WTC11 (cell line): ENCODE results near the gene BIVM.

Source experiments
- FOXP1 ChIP-seq: sonication (generic); formaldehyde crosslinking; IDR thresholded peaks from 2 replicates; pipeline ENCODE4 v1.8.0; 2022; ENCODE audit warnings: missing genetic modification reagents, mild to moderate bottlenecking, moderate library complexity, borderline replicate concordance
- OVOL2 ChIP-seq: fragments of 250-450 bp; sonication (Bioruptor Pico); IDR thresholded peaks from 2 replicates; pipeline ENCODE4 v1.9.0; 2021; ENCODE audit warnings: mild to moderate bottlenecking, borderline replicate concordance
- TF ChIP-seq, protein P1 (sequence below): fragments of 200-600 bp; IDR thresholded peaks from 2 replicates; pipeline ENCODE4 v1.8.0; 2022; ENCODE audit warnings: antibody characterized with exemption

DNA sequence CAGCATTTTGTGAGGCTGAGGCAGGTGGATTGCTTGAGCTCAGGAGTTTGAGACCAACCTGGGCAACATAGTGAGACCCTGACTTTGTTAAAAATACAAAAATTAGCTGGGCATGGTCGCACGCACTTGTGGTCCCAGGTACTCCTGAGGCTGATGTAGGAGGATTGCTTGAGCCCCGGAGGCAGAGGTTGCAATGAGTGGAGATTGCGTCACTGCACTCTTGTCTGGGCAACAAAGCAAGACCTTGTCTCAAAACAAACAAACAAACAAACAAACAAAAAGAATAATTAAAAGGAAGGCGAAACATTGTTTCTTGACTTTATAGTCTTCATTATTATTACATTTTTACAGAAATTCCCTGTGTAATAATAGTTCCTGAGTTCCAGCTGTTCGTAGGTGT, 15.9 kb downstream of the BIVM start:
- TF ChIP-seq, protein P1, sequence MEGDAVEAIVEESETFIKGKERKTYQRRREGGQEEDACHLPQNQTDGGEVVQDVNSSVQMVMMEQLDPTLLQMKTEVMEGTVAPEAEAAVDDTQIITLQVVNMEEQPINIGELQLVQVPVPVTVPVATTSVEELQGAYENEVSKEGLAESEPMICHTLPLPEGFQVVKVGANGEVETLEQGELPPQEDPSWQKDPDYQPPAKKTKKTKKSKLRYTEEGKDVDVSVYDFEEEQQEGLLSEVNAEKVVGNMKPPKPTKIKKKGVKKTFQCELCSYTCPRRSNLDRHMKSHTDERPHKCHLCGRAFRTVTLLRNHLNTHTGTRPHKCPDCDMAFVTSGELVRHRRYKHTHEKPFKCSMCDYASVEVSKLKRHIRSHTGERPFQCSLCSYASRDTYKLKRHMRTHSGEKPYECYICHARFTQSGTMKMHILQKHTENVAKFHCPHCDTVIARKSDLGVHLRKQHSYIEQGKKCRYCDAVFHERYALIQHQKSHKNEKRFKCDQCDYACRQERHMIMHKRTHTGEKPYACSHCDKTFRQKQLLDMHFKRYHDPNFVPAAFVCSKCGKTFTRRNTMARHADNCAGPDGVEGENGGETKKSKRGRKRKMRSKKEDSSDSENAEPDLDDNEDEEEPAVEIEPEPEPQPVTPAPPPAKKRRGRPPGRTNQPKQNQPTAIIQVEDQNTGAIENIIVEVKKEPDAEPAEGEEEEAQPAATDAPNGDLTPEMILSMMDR, result no peak
- TF ChIP-seq OVOL2 (CRISPR knock-in tag), result no peak
- no peak for TF ChIP-seq FOXP1 (CRISPR knock-in tag)
